LNCaP clone FGC (cell line): ENCODE measurements around the gene RAD23A.
A peak's percentile ranks its signal among the peaks of the same experiment; 100 is the strongest.
"Not testable (repeated sequence)": the region's sequence is repeated elsewhere in the genome, so short reads cannot be mapped to it uniquely, and the experiment has no call there.

Experiments
- DNase-seq: peaks from one replicate; pipeline ENCODE4 v3.0.0-alpha.2; 2011; ENCODE audit warnings: low read depth
- H3K4me3 ChIP-seq: 2 replicates; pipeline ENCODE4 v1.5.1; 2011; ENCODE audit warnings: mild to moderate bottlenecking, low read depth, low read length, control low read depth
- CTCF ChIP-seq: IDR thresholded peaks from 2 replicates; pipeline ENCODE4 v1.5.1; 2012; ENCODE audit warnings: mild to moderate bottlenecking; ENCODE audit not compliant: control insufficient read depth, insufficient read depth; ENCODE audit errors: extremely low read depth

RAD23A gene

GRCh38 chr19:12973236-12973635, 27.6 kb downstream of the RAD23A start:
- TF ChIP-seq CTCF, result no peak
- DNase-seq, result no peak
- H3K4me3 ChIP-seq, result no peak overlapping the region

GRCh38 chr19:12974301-12975220, 28.9 kb downstream of the RAD23A start:
- H3K4me3 ChIP-seq, result no peak overlapping the region
- TF ChIP-seq CTCF, result no peak
- no peak for DNase-seq

GRCh38 chr19:12975221-12975741, 29.6 kb downstream of the RAD23A start:
- no peak for DNase-seq
- no peak for TF ChIP-seq CTCF
- H3K4me3 ChIP-seq, result no peak overlapping the region

GRCh38 chr19:12976109-12976508, 30.4 kb downstream of the RAD23A start:
- DNase-seq, H3K4me3 ChIP-seq: not testable (repeated sequence)

- TF ChIP-seq CTCF, result no peak
- no peak overlapping the region for H3K4me3 ChIP-seq
- DNase-seq, result no peak
Measured at GRCh38 chr19:12979974-12980373, 34.3 kb downstream of the RAD23A start.

- H3K4me3 ChIP-seq, result no peak overlapping the region
- DNase-seq, result no peak
- no peak for TF ChIP-seq CTCF
Measured at GRCh38 chr19:12982648-12983047, 37.0 kb downstream of the RAD23A start.

- DNase-seq, result no peak
- no peak for TF ChIP-seq CTCF
- peak overlapping the region; percentile 48 for H3K4me3 ChIP-seq
Measured at GRCh38 chr19:12983091-12983490, 37.4 kb downstream of the RAD23A start.
